ENCODE measurements around the gene CLEC18A.

Gene CLEC18A

DNA sequence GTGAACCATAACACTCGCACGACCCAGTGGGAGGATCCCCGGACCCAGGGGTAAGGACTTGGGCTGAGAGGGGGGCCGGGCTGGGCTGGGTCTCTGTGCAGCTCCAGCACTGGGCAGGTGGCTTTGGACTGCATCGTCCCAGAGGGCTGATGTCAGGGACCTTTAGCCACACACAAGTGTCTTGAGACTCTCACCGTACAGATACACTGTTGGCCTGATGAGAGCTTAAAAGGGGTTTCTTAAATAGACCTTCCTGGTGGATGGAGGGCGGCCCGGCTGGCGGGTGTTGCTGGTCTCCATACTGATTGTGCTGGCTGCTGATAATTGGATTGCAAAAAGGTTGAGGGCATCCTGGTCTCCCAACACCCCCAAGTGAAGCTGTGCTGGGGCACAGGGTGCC is 21.7 kb upstream of the CLEC18A start:
- no peak overlapping the region for H3K4me3 ChIP-seq (ENCODE audit: low read depth, low read length)
- TF ChIP-seq CTCF (IDR thresholded peaks at IDR 0.05; ENCODE audit: borderline replicate concordance, insufficient read depth, low read depth, low read length) = no peak

GRCh38 chr16:69930117-69930776 is 20.9 kb upstream of the CLEC18A start:
- peak; percentile 63 for TF ChIP-seq CTCF (IDR thresholded peaks at IDR 0.05; ENCODE audit: borderline replicate concordance, insufficient read depth, low read depth, low read length)

DNA sequence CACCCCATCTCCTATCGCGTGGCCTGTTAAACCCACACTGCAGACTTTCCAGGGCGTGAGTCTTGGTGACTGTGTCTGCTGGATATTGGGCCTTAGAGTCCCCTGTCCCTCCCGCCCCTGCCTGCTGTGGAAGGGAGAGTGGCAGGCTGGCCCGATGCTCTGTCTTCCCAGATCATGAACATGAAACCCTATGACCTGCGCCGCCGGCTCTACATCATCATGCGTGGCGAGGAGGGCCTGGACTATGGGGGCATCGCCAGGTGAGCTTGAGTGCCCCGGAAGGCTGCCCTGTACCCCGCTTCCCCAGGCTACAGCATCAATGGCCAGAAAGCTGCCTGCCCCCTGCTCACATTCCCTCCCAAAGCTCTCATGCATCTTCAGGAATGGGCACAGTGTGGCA is 19.5 kb upstream of the CLEC18A start:
- no peak for TF ChIP-seq CTCF (IDR thresholded peaks at IDR 0.05; ENCODE audit: borderline replicate concordance, insufficient read depth, low read depth, low read length)
- H3K4me3 ChIP-seq (ENCODE audit: low read depth, low read length) = no peak overlapping the region

More at GRCh38 chr16:69930117-69930776, 20.9 kb upstream of the CLEC18A start:
- H3K4me3 ChIP-seq (ENCODE audit: low read depth, low read length) = no peak overlapping the region

GRCh38 chr16:69932228-69932627 is 18.9 kb upstream of the CLEC18A start:
- no peak overlapping the region for H3K4me3 ChIP-seq (ENCODE audit: low read depth, low read length)
- no peak for TF ChIP-seq CTCF (IDR thresholded peaks at IDR 0.05; ENCODE audit: borderline replicate concordance, insufficient read depth, low read depth, low read length)

- H3K4me3 ChIP-seq (ENCODE audit: low read depth, low read length) = no peak overlapping the region
- TF ChIP-seq CTCF (IDR thresholded peaks at IDR 0.05; ENCODE audit: borderline replicate concordance, insufficient read depth, low read depth, low read length) = no peak
Observed at GRCh38 chr16:69932691-69933392, 18.3 kb upstream of the CLEC18A start.

DNA sequence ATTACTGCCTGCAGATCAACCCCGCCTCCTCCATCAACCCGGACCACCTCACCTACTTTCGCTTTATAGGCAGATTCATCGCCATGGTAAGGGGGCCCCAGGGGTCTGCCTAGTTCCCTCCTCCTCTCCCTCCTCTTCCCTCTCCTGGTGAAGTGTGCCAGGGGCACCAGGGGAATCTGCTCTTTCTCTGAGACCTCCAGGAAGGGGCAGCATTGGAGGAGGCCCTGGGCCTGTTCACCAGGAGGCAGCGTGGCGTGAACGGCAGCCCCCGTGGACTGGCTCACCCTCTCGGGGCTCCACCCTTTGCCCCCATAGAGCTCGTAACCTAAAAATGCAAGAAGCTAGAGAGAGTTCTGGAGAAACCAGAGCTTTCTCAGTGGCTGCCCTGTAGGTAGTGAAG is 17.1 kb upstream of the CLEC18A start:
- H3K4me3 ChIP-seq (ENCODE audit: low read depth, low read length) = no peak overlapping the region
- TF ChIP-seq CTCF (IDR thresholded peaks at IDR 0.05; ENCODE audit: borderline replicate concordance, insufficient read depth, low read depth, low read length) = no peak

- TF ChIP-seq CTCF (IDR thresholded peaks at IDR 0.05; ENCODE audit: borderline replicate concordance, insufficient read depth, low read depth, low read length) = no peak
- H3K4me3 ChIP-seq (ENCODE audit: low read depth, low read length) = no peak overlapping the region
Observed at GRCh38 chr16:69934751-69935150, 16.4 kb upstream of the CLEC18A start.

Measured in GM12875 (cell line).